NCI-H345 (cell line): ENCODE results near the gene SPG11.
A peak's percentile ranks its signal among the peaks of the same experiment; 100 is the strongest.
"Not testable (repeated sequence)": the region's sequence is repeated elsewhere in the genome, so short reads cannot be mapped to it uniquely, and the experiment has no call there.

ENCODE experiments used
- DNase-seq: peaks from one replicate; lab custom pipeline; 2025; lab: John Stamatoyannopoulos, UW

The SPG11 gene

DNA sequence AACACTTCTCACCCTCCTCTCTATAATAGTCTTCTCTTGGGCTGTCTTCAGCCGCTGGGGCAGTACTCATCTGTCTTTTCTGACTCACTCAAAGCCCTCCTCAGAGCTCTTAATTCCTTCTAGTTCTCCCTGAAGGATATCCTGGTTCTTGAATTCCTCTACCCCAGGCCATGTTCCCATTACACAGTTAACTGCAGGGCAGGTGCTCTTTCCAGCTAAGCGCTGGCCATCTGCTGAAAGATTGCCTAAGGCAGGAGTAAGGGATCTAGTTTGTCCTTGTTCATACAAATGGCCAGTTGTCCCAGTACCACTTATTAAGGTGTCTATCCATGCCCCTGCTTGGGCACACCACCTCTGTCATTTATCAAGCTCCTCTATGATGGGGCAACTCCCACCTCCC, 10.2 kb upstream of the SPG11 start:
- DNase-seq: no peak

DNA sequence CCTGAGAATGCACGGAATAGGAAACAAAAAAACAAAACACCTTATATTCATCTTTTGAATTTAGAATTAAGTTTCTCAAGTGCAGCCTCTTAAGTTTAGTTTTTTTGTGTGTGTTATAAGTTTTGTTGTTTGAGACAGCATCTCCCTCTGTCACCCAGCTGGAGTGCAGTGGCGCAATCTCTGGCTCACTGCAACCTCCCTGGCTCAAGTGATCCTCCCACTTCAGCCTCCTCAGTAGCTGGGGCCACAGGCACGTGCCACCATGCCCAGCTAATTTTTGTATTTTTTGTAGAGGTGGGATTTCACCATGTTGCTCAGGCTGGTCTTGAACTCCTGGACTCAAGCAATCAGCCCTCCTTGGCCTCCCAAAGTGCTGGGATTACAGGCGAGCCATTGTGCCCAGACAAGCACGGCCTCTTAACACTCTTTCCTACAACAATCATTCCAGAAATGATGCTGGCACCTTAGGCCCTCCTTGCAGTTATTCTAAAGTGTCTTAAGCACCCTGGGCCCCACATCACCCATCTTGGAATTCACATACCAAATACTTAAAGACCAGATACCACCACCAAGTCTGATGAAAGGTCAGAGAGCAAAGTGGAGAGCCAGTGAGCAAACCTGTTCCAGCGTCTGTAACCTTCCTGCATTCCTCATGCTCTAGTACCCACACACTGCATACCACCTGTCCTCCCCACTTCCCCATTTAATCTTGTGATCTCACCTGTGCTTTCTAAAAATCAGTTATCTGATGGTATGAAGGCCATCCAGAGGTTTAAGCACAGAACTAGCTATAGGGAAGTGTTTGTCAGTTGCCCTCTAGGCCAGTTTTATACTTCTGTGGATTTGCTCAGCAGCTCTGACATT, 6.9 kb upstream of the SPG11 start:
- no peak for DNase-seq

DNA sequence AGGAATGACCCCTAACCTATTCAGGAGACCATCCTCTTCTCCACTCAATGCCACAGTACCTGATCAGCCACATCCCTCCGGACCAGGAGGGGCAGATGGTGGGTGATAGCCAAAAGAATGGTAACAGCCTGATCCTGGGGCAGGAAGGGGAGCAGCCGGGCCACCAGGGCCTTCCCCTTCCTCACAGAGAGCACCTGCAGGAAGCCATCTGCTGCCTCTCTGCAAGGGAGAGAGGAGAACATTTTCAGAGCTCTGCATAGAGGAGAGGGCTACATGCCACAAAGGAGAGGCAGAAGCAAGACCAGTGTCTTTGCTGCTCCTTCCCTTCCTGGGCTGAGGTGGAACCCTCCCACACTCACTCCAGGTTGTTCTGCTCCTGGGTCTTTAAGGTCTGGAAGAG, 5.5 kb upstream of the SPG11 start:
- no peak for DNase-seq

DNA sequence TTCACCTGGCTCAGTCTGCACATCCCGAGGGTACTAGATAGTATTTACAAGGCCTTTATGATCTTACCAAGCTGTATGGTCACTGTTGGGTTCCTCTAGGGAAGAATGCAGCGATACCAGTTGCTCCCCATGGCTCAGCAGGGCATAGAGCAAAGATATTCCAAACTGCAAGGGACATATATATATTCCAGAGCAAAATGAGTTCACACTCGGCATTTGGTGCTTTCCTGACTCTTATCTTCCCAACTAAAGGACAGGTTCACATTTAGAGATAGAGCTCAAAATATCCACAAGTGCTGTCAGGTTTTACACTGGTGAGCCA, 3.5 kb upstream of the SPG11 start:
- no peak for DNase-seq

DNA sequence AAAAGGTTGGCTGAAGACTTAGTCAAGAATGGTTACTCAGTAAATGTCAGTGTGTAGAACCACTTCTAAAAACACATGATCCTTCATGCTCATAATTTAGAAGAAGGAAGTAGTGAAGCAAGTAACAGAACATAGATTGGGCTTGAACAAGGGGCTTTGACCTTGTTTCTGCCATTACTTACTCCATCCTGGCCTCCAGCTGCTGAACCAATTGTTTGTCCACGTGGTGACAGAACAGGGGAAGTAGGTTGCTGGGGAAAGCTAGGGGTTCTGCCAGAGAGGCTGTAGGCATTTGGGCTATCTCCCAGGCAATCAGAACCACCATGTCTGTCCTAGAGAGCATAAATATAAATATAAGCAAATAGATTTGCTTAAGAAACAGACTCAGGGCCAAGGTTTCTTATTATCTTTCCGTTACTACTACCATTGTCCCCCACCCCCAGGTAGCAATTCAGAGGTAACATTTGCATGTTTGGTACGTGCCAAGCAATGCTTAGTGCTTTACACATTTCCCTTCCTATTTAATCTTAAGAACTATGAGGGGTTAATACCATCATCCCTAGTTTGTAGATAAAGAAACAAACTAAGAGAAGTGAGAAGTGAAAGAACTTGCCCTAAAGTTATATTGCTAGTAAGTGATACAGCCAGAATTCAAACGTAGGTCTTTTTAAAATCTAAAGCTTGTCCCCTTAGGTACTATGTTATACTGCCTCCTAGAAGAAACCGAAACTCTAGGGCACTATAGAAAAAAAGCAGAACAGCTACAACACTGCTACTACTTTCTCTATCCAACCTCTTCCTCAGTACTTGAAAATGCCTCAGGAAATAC, 3.0 kb upstream of the SPG11 start:
- no peak for DNase-seq

DNA sequence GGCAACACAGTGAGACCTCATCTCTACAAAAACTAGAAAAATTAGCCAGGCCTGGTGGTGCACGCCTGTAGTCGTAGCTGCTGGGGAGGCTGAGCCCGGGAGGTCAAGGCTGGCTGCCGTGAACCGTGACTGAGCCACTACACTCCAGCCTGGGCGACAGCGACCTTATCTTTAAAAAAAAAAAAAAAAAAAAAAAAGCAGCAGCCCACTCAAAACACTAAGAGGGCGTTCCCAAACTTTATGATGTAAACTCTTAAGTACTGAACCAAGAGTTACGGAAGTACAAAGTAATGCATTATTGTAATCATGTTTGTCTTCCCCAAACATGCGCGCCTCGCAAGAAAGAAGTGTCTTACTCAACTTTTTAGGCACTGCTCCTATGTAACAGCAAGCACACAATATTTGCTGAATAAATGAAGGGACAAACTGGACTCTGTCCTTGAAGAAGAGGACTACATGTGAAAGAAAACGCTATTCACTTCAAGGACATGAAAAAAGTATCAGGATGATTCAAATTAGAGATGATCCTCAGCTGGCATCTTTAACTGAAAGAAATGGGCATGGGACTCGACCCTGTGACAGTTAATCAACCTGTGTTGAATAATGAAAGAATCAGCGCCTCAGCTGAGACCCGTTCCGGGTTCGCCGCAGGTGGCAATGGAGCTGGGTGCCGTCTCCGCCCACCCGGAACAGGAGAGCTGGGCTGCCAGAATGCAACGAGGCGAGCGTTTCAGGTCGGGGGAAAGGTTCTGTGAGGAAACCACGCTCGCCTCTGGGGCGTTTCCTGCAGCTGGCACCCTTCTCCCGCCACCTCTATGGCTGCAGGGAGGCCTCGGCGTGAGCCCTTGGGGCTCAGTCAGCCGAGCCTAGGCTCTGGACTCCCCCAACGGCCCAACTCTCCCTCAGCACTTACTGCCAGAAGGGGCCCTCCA, 718 bp downstream of the SPG11 start:
- DNase-seq: peak; percentile 37

DNA sequence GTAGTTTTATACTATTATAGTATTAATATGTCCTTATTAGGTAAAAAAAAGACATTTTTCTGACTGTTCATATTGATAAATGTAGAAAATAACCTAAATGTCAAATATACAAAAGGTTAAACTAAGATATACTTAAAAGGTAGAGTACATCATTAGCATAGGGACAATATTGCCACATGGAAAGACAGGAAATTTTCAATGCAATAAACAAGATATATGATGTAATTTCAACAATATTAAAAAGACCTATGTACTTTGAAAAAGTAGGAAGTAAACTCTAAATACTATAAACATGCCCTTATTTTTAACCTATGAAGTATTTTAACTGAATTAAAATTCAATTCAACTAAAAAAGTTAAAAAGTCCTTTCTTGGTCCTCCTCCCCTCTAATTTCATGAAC, 1.9 kb downstream of the SPG11 start:
- no peak for DNase-seq

DNA sequence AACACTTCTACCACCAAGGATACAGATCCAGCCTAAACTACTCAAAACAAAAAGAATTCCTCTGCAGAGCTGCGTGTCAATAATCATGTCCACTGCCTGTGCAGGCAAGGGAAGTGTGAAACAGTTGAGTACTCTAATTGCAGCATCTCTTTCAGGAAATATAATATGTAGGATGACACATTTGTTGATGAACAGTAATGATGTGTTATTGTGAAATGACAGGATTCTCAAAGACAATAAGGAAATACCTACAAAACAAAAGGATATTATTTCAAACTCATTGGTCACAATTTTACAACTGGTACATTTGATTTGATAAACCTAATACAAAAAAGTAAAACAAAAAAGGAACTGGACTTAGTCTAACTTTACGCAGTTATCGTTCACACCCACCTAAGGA, 4.4 kb downstream of the SPG11 start:
- DNase-seq: no peak

DNA sequence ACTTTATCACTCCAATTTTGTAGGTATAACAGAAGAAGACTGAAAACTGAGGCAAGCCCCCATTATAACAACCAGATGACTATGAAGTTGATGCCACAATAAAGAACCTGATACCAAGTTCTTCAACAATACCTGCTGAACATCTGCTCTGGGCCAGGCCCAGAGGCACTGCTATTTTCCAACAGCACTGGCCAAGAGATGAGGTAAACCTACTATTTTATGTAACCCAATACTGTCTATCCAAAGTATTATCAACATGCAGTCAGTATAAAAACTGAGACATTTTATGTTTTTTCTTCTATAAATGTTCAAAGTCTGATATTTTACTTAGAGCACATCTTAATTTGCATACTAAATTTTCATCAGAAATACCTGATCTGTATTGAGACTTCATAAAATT, 6.1 kb downstream of the SPG11 start:
- DNase-seq: no peak

DNA sequence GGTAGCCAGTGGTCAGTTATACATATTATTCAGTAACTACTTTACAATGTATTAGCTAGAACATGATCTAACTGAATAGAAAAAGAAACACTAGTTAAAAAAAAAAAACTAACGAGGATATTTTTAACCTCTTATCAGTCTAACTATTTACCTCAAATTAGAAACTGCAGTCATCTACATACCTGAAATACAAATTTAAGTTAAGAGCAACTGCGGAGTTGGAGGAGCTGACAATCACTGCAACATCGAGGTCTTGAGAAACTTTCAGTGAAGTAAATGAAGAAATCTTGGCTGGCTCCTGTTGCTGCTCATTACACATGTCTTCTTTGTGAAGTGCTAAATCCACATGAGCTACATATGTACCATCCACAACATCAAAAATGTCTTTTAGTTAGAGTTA, 6.5 kb downstream of the SPG11 start:
- no peak for DNase-seq

DNA sequence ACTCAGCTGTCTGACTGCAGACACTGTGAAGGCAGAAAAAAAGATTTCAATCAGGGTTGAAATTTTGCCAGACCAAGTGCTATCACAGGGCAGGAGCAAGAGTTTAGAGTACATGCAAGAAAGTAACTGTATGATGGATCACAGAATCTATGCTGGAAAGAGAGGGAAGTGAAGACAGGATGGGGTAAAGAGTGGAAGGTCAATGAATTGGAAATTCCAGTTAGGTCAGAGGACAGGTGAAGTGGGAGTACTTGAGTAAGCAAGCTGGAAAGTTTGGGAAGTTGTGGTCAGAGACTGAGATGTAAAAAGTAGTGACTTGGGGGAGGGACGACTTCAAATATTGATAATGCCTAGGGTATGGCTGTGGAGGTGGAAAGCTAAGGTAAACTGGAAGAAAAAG, 7.2 kb downstream of the SPG11 start:
- no peak for DNase-seq

DNA sequence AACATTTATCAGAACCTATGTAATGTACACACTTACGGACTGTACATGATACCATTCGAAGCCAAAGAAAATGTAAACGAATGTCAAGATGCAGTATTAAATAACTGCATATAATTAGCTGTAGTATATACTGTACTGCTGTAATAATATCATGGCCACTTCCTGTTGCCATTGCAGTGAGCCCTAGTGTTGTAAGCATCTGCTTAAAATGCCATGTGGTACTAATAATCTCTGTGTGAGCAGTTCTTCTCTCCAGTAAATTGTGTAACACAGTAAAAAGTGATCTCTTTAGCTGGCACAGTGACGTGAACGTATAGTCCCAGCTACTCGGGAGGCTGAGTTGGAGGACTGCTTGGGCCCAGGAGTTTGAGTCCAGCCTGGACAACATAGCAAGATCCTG, 8.6 kb downstream of the SPG11 start:
- DNase-seq: no peak

DNA sequence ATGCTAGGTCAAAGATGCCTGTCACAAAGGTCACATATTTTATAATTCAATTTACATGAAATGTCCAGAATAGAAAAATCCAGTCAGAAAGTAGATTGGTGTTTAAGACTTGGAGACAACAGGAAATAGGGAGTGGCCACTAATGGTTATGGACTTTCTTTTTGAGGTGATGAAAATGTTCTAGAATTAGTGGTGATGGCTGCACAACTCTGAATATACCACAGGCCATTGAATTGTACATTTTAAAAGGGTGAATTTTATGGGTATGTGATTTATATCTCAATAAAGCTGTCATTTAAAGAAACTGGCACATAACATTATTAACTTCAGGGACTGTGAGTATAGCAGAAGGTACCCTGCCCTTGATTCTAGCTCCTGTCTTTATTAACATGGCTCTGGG, 15.8 kb downstream of the SPG11 start:
- no peak for DNase-seq

DNA sequence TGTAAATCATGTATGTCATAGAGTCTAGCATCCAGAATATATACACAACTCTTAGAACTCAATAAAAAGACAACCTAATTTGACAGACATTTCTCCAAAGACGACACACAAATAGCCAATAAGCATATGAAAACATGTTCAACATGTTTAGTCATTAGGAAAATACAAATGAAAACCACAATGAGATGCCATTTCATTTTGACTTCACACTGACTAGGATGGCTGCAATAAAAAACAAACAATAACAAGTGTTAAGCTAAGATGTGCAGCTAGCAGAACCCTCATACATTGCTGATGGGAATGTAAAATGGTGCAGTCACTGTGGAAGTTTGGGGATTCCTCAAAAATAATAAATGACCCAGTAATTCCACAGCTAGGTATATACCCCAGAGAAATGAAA, 16.4 kb downstream of the SPG11 start:
- DNase-seq: no peak

DNA sequence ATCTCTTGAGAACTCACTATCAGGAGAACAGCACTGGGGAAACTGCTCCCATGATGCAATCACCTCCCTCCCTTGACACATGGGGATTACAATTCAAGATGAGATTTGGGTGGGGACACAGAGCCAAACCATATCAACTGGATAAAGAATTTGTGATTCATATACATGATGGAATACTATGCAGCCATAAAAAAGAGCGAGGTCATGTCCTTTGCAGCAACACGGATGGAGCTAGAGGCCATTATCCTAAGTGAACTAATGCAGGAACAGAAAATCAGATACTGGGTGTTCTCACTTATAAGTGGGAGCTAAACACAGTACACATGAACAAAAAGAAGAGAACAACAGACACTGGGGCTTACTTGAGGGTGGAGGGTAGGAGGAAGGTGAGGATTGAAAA, 17.0 kb downstream of the SPG11 start:
- DNase-seq: no peak

DNA sequence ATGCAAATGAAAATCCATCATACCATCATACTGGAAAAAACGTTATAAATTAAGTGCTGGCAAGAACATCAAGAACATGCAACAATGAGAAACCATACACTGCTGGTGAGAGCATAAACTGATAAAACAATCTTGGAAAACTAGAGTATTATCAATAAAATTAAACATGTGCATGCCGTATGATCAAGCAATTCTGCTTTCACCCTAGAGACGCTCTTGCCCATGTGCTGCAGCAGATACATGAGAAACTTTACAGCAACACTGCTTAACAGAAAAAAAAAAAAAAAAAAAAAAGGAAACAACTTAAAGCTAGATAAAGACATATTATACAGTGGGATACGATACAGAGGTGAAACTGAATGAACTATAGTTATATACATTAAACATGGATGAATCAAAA, 21.8 kb downstream of the SPG11 start:
- DNase-seq: no peak

DNA sequence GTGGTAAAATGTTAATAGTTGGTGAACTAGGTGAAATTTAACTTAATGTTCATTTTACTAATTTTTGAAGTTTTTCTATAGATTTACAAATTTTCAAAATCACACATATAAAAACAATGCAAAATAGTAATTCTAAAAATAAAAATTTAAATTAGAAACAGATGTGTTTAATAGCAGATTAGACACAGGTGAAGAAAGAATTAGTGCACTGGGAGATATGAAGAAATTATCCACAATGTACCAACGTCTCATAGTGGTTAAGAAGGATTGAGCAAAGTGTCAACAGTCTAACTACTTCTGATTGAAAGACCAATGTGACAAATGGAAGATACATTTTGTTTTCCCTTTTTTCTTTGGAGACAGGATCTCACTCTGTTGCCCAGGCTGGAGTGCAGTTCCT, 26.5 kb downstream of the SPG11 start:
- no peak for DNase-seq

DNA sequence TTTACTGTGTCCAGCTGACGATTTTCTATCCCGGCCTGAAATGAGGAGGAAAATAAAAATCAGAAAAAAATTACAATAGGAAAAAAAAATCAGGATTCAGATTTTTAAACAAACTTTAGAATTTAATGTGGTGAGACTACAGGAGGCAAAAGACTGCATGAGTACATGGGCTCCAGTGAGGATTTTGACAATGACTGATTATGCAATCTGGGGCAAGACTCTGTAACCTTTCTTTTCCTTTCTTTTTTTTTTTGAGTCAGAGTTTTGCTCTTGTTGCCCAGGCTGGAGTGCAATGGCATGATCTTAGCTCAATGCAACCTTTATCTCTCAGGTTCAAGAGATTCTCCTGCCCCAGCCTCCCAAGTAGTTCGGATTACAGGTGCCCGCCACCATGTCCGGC, 29.9 kb downstream of the SPG11 start:
- no peak for DNase-seq

DNA sequence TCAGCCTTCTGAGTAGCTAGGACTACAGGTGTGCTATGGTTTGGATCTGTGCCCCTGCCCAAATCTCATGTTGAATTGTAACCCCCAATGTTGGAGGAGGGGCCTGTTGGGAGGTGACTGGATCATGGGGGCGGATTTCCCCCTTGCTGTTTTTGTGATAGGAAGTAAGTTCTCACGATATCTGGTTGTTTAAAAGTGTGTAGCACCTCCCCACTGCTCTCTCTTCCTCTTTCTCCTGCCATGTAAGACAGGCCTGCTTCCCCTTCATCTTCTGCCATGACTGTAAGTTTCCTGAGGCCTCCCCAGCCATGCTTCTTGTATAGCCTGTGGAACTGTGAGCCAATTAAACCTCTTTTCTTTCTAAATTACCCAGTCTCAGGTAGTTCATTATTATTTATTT, 38.2 kb downstream of the SPG11 start:
- DNase-seq: not testable (repeated sequence)

DNA sequence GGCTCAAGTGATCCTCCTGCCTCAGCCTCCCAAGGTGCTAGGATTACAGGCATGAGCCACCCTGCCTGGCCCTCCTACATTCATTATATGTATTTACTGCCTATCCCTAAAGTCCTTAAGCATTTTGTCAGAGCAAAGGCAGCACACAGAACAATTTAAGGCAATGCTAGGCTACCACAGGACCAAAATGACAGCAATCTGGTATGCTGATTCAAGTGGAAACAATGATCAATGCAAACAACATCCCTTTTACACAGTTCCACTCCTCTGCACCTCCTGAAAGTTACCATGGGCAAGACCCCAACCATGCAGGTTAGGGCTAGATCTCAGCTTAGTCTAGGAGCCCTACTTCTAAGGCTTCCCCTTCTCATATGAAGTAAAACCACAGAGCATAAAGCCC, 40.3 kb downstream of the SPG11 start:
- DNase-seq: no peak

DNA sequence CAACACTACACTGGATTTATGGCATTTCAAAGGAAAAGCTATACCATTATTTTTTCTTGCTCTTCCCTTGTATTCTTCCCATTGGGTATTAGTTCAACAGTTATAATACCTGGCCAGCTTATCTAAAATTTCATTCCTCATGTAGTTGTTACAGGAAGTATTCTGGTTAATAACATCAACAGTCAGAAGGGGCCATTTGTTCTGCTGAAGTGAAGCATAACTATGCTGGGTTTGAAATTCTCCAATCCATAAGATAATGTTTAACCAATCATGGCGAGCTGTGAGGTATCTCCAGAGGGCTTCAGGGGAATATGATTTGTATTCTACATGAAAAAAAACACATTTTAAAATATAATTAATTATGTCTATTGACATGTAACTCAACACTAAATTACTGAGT, 43.4 kb downstream of the SPG11 start:
- no peak for DNase-seq

DNA sequence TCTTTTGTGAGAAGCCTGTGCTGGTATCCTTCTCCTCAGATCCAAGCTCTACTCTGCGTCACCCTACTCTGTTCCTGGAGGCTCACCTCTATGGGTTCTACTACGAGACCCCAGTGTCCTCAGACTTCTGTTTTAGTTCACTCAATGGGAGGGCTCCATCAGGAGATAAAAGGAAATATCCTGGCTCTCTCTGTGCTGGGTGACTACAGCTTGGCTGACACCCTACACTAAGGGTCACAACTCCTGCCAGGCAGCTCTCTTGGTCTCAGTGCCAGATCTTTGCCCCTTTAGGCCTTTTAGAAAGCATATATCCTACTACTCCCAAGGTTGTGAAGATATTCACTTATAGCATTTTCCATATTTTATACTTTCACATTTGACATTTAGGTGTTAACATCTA, 46.5 kb downstream of the SPG11 start:
- DNase-seq: no peak

DNA sequence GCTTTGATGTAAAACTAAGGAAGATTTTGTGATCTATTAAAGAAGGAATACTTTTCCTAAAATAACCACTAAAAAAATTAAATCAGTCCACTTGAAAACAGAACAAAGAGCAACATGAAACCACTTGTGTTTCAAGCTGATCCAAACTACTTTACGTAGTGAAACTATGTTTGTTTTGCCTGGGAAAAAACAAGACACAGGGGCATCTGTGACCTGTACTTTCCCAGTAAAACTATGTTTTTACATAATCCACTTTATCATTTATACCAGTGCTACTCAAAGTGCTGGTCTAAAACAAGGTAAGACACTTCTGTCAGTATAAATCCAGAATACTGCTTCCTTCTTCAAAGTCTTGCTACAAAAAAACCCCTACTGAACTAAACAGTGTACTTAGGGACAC, 56.7 kb downstream of the SPG11 start:
- DNase-seq: no peak
